ENCODE measurements around the gene KCNB1. TPM values are rescaled to one million over a fixed set of nuclear protein-coding genes. Genes with fewer than 3 reads are reported as not detected.

KCNB1 gene
- total RNA-seq, 1 experiment from 2014 or later: 0.09 TPM

DNA sequence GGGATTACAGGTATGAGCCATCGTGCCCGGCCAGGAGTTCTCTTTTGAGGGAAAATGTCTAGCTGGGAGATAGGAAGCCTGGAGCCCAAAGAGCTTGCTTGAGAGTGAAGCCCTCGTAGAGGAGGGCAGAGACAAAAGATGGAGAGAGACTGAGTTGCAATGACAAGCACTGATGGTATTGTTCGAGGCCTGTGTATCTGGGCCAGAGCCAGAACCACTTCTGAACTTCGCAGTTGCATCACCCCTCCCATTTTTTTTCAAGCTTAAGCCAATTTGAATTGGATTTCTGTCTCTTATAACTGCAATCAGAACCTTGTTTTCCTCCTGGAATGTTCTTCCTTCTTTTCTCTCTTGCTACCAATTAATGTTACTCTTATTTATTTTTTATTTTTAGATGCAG is 83.1 kb downstream of the KCNB1 start:
- TF ChIP-seq CTCF (IDR thresholded peaks at IDR 0.05; ENCODE audit: insufficient read depth in 1 of 2, low read depth in 1 of 2, low read length in 1 of 2, severe bottlenecking in 1 of 2, unreplicated experiment in 1 of 2): no peak
- peaks cover 12% of the 10 kb centered on the region; the same call in 1 of the 2 replicates for H3K9me3 ChIP-seq
- Mint-ChIP-seq H3K4me1 (ENCODE audit: low read depth, unreplicated experiment) (peaks cover 6% of the 10 kb centered on the region), H3K27me3 (ENCODE audit: insufficient read depth, unreplicated experiment) (peaks cover 2% of the 10 kb centered on the region), H3K4me3 (ENCODE audit: unreplicated experiment) (no peak overlapping the region), H3K27ac (ENCODE audit: unreplicated experiment) (no peak overlapping the region), H3K36me3 (ENCODE audit: insufficient read depth, unreplicated experiment) (no peaks in the 10 kb centered on the region), H3K9me3 (ENCODE audit: unreplicated experiment) (peaks cover 25% of the 10 kb centered on the region)
- no peaks in the 10 kb centered on the region for H3K36me3 ChIP-seq (ENCODE audit: control insufficient read depth, insufficient read depth, low read length)
- no peak for DNase-seq
- ChIA-PET CTCF (interaction anchor here (0.6 kb wide), 1 partner anchor 18 kb away, joined by 4 read pairs; no protein-coding TSS in a partner anchor), POLR2A (no interaction called here)
- BruUV-seq (replicated peaks): no TSS peak
- intact Hi-C loops (cut with micrococcal nuclease; ENCODE audit: unreplicated experiment): no loop called here
- H3K4me3 ChIP-seq (ENCODE audit: low read depth, low read length): no peak overlapping the region
- H3K4me1 ChIP-seq: 0 out of 2 replicates have a peak, but pooled peaks cover 2% of the 10 kb centered on the region
- H3K27me3 ChIP-seq (replicated peaks; ENCODE audit: control insufficient read depth, insufficient read depth, low read length): no peaks in the 10 kb centered on the region

GRCh38 chr20:49398401-49399144 is 83.9 kb downstream of the KCNB1 start:
- no TSS peak for BruUV-seq (replicated peaks)
- POLR2A ChIA-PET: no interaction called here

GRCh38 chr20:49397525-49397924 is 84.9 kb downstream of the KCNB1 start:
- Mint-ChIP-seq H3K36me3 (ENCODE audit: insufficient read depth, unreplicated experiment) (no peaks in the 10 kb centered on the region), H3K4me3 (ENCODE audit: unreplicated experiment) (no peak overlapping the region)
- CTCF ChIA-PET: no interaction called here

More at GRCh38 chr20:49398401-49399144, 83.9 kb downstream of the KCNB1 start:
- H3K9me3 Mint-ChIP-seq (ENCODE audit: unreplicated experiment): peaks cover 25% of the 10 kb centered on the region
- no peaks in the 10 kb centered on the region for H3K36me3 ChIP-seq (ENCODE audit: control insufficient read depth, insufficient read depth, low read length)
- 0 out of 2 replicates have a peak, but pooled peaks cover 4% of the 10 kb centered on the region for H3K4me1 ChIP-seq
- no peaks in the 10 kb centered on the region for H3K36me3 Mint-ChIP-seq (ENCODE audit: insufficient read depth, unreplicated experiment)
- no peak for DNase-seq
- peaks cover 6% of the 10 kb centered on the region for H3K4me1 Mint-ChIP-seq (ENCODE audit: low read depth, unreplicated experiment)
- intact Hi-C loops (cut with micrococcal nuclease; ENCODE audit: unreplicated experiment): no loop called here
- CTCF ChIA-PET: interaction anchor here (1.1 kb wide), 1 partner anchor 13 kb away, joined by 3 read pairs; no protein-coding TSS in a partner anchor
- H3K4me3 ChIP-seq (ENCODE audit: low read depth, low read length): no peak overlapping the region
- no peak overlapping the region for H3K4me3 Mint-ChIP-seq (ENCODE audit: unreplicated experiment)
- peaks cover 12% of the 10 kb centered on the region; the same call in 1 of the 2 replicates for H3K9me3 ChIP-seq
- no peak for TF ChIP-seq CTCF (IDR thresholded peaks at IDR 0.05; ENCODE audit: insufficient read depth in 1 of 2, low read depth in 1 of 2, low read length in 1 of 2, severe bottlenecking in 1 of 2, unreplicated experiment in 1 of 2)
- H3K27me3 Mint-ChIP-seq (ENCODE audit: insufficient read depth, unreplicated experiment): peaks cover 2% of the 10 kb centered on the region
- H3K27me3 ChIP-seq (replicated peaks; ENCODE audit: control insufficient read depth, insufficient read depth, low read length): no peaks in the 10 kb centered on the region
- no peak overlapping the region for H3K27ac Mint-ChIP-seq (ENCODE audit: unreplicated experiment)

More at GRCh38 chr20:49397525-49397924, 84.9 kb downstream of the KCNB1 start:
- Histone ChIP-seq H3K4me1 (0 out of 2 replicates have a peak, but pooled peaks cover 4% of the 10 kb centered on the region), H3K9me3 (peaks cover 11% of the 10 kb centered on the region; the same call in 1 of the 2 replicates), H3K36me3 (ENCODE audit: control insufficient read depth, insufficient read depth, low read length) (no peaks in the 10 kb centered on the region), H3K27me3 (replicated peaks; ENCODE audit: control insufficient read depth, insufficient read depth, low read length) (peaks cover 3% of the 10 kb centered on the region; the same call in 1 of the 2 replicates), H3K4me3 (ENCODE audit: low read depth, low read length) (no peak overlapping the region)
- TF ChIP-seq CTCF (IDR thresholded peaks at IDR 0.05; ENCODE audit: insufficient read depth in 1 of 2, low read depth in 1 of 2, low read length in 1 of 2, severe bottlenecking in 1 of 2, unreplicated experiment in 1 of 2): no peak
- DNase-seq: no peak
- intact Hi-C loops (cut with micrococcal nuclease; ENCODE audit: unreplicated experiment): no loop called here
- BruUV-seq (replicated peaks): no TSS peak
- H3K9me3 Mint-ChIP-seq (ENCODE audit: unreplicated experiment): peaks cover 18% of the 10 kb centered on the region
- POLR2A ChIA-PET: no interaction called here
- no peak overlapping the region for H3K27ac Mint-ChIP-seq (ENCODE audit: unreplicated experiment)
- peaks cover 6% of the 10 kb centered on the region for H3K27me3 Mint-ChIP-seq (ENCODE audit: insufficient read depth, unreplicated experiment)
- peaks cover 6% of the 10 kb centered on the region for H3K4me1 Mint-ChIP-seq (ENCODE audit: low read depth, unreplicated experiment)

Measured in Caco-2 (cell line).